Measurements from ENCODE around the gene GOLPH3L.
"Not testable (repeated sequence)": the region's sequence is repeated elsewhere in the genome, so short reads cannot be mapped to it uniquely, and the experiment has no call there.

The GOLPH3L gene

GRCh38 chr1:150696995-150697927, at the start of gene GOLPH3L:
TSS of gene GOLPH3L (minus strand) at chr1:150697154. CDS start at chr1:150694838, 2,316 bp downstream.
- DNase-seq = peak; percentile 98

GRCh38 chr1:150730130-150730721, 33.3 kb upstream of the GOLPH3L start:
- DNase-seq = no peak

DNA sequence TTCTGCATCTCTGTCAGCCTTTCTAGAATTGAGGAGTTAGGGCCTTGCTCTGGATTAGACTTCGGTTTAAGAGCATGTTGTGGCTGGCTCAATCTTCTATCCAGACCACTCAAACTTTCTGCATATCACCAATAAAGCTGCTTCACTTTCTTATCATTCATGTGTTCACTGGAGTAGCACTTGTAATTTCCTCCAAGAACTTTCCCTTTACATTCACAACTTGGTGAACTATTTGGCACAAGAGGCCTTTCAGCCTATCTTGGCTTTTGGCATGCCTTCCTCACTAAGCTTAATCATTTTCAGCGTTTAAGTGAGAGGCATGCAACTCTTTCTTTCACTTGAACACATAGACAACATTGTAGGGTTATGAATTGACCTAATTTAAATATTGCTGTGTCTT, 27.4 kb upstream of the GOLPH3L start:
- DNase-seq = no peak

GRCh38 chr1:150720703-150721102, 23.7 kb upstream of the GOLPH3L start, which contains the start of gene HORMAD1:
TSS of gene HORMAD1 (minus strand) at chr1:150720895. CDS start at chr1:150719505, 1,390 bp downstream.
- no peak for DNase-seq

DNA sequence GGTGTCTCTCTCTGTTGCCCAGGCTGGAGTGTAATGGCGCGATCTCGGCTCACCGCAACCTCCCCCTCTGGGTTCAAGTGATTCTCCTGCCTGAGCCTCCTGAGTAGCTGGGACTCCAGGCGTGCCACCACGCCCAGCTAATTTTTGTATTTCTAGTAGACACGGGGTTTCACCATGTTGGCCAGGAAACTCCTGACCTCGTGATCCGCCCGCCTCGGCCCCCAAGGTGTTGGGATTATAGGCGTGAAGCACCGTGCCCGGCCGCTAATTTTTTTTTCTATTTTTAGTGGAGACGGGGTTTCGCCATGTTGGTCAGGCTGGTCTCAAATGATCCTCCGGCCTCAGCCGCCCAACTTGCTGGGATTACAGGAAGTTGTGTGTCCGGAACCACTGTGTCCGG, 23.1 kb upstream of the GOLPH3L start:
- no peak for DNase-seq

GRCh38 chr1:150718225-150718891, 21.4 kb upstream of the GOLPH3L start:
- DNase-seq = no peak

DNA sequence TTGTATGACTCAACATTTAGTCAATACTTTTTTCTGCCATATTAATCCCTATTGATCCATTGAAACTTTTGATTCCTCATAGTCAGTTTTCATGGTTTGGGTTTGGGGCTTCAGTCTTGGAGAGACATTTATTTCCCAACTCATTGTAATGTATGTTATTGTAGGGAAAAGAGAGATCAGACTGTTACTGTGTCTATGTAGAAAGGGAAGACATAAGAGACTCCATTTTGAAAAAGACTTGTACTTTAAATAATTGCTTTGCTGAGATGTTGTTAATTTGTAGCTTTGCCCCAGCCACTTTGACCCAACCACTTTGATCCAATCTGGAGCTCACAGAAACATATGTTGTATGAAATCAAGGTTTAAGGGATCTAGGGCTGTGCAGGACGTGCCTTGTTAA, 12.1 kb upstream of the GOLPH3L start:
- not testable (repeated sequence) for DNase-seq

GRCh38 chr1:150708595-150708994, 11.6 kb upstream of the GOLPH3L start:
- no peak for DNase-seq

DNA sequence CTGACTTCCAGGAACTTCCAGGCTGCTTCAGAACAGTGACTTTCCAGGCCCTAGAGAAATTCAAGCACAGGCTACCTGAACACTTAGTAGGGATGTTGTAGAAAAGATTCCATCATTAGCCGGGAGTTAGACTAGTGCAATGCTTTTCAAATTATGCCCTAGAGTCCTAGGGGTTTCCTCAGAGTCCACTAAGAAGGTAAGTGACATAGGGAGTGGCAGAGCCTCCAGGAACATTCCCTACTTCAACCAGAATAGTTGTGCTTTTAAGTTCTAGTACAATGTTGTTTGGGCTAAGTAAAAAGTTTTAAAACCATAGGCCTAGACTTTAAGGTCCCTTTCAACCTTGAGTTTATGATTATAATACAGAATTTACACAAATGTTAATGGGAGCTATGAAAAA, 9.1 kb upstream of the GOLPH3L start:
- no peak for DNase-seq

DNA sequence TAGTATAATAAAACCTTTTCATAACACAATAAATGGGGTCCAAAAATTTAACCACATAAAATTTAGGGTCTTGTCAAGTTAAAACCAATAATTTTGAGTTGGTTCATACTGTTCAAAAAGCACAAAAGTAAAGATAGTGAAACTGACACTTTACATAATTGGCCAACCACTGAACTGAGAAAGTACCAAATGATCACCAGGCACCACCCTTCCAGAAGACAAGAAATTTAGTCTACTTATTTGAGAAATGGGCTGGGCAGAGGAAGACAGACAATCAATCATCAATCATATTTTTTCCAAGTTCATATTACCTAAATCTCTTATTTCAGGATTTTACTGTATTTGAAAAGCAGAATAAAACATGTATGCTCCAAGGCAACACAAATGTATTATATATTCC, 6.5 kb upstream of the GOLPH3L start:
- DNase-seq = no peak

- no peak for DNase-seq
Observed at GRCh38 chr1:150696590-150696989, 364 bp downstream of the GOLPH3L start.

GRCh38 chr1:150696162-150696561, 792 bp downstream of the GOLPH3L start:
- DNase-seq = no peak

DNA sequence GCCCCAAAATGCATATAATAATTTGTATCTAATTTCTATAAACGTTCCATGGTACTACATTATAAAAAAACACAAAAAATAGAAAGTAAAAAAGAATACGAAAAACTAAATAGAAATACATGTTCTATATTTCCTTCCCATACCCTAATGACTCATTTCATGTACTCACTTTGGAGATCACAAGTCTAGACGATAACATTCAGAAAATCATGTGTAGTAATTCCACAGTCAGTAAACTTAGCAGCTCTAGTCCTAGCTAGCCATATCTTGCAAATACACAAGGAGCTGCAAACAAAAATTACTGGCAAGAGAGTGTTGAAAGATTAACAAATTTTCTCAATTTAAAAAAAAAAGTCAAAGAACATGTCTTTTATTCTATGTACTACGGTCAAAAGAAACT, 1.4 kb downstream of the GOLPH3L start:
- no peak for DNase-seq

DNA sequence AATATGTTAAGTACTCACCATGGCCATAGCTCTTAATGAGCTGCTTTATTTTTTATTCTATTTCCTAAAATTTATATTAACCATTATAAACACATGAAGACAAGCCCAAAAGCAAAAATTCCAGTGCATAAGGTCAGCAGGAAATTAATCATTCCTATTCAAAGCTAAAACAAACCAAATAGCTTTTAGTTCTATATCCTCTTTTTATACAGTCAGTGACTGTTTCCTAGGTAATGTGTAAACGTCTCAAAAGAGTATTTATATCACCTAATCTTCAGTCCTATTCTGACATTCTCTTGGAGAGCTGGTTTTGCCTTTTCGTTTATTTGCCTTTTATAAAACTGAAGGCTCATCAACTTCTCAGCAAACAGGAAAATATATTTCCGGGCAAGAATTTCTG, 4.2 kb downstream of the GOLPH3L start:
- peak; percentile 8 for DNase-seq

- DNase-seq = no peak
Observed at GRCh38 chr1:150688763-150689162, 8.2 kb downstream of the GOLPH3L start.

- DNase-seq = no peak
Observed at GRCh38 chr1:150686275-150686674, 10.7 kb downstream of the GOLPH3L start.

- no peak for DNase-seq
Observed at GRCh38 chr1:150683914-150684313, 13.0 kb downstream of the GOLPH3L start.

GRCh38 chr1:150678988-150679387, 18.0 kb downstream of the GOLPH3L start:
- no peak for DNase-seq

GRCh38 chr1:150674881-150675280, 22.1 kb downstream of the GOLPH3L start:
- DNase-seq = no peak

DNA sequence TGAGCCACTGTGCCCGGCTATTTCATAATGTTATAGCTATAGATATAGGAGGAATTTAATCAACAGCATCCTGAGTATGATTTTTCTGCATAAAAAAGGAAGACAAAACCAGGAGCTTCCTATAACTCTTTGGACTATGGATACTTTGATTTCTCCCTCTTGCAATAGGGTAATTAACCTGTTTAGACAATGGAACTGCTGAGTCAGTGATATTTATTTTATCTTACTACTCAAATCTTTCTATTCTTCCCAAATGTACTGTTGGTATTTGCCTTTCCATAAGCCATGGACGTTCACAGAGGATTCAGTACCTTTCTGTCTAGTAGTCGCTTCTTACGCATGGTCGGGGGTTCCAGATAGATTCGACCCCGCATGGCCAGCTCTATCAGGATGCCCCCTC, 33.6 kb downstream of the GOLPH3L start:
- DNase-seq = no peak

DNA sequence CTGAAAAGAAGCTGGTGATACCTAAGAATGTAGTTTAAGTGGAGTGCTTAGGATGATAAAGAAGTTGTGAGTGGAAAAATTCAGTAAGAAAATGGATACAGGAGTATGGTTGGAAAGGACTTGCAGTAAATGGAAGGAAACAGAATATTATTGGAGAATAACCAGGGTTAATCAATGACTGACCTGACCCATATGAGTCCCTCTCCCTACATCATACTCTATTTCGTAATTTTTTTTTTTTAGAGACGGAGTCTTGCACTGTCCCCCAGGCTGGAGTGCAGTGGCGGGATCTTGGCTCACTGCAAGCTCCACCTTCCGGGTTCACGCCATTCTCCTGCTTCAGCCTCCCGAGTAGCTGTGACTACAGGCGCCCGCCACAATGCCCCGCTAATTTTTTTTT, 34.1 kb downstream of the GOLPH3L start:
- DNase-seq = no peak

DNA sequence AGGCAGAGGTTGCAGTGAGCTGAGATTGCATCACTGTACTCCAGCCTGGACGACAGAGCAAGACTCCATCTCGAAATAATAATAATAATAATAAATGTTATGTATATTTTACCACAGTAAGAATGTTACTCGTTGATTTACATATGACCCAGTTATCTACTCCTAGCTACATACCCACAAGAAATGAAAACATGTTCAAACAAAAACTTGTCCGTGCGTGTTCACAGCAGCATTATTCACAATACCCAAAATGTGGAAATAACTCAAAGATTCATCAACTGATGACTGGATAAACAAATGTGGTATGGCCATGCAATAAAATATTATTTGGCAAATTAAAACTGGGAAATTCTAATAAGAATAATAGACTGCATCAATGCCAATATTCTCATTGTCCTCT, 35.8 kb downstream of the GOLPH3L start:
- DNase-seq = no peak

DNA sequence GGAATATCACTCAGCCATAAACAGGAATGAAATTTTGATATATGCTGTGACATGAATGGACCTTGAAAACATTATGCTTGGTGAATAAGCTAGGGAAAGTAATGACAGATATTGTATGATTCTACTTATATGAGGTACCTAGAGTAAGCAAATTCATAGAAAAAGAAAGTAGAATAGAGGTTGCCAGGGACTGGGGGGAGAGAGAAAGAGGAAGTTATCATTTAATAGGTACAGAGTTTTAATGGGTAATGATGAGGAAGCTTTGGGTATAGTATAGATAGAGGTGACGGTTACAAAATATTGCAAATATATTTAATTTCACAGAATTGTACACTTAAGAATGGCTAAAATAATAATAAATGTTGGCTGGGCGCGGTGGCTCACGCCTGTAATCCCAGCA, 36.4 kb downstream of the GOLPH3L start:
- no peak for DNase-seq

- DNase-seq = not testable (repeated sequence)
Observed at GRCh38 chr1:150657064-150657463, 39.9 kb downstream of the GOLPH3L start.
